GM04503 (cell line): ENCODE measurements around the gene CPT1C.

Experiments used
- DNase-seq: peaks from one replicate; pipeline ENCODE4 v3.0.0-alpha.2; 2012; ENCODE audit warnings: low read depth

CPT1C gene

DNA sequence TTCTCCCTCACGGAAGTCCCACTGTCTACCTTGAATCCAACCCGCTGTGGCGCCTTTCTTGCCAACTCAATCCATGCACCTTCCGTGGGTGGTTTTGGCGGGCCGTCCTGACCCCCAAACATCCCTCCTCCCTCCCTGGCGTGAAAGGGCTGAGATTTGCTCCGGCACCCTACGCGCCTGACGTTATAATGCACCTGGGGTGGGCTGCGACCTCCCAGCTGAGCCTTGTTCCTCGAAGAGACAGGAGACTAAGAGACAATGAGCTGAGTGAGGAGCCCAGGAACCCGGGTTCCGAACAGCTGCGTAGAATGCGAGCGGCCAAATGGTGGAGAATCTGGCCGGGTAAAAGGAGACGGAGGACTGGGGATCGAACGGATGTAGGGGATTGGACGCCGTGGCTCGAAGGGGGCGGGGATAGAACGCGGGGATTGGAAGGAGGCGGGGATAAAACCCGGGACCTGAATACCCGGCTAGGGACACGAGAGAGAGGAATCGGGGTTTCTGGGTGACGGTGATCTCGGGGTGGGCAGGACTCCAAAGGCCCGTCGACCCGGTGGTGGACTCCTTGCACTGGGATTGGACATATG lies at the start of gene CPT1C:
CPT1C (plus strand) TSS at position 461 of the 587 bp plus-strand sequence. CDS start 1,137 bp downstream, outside the sequence.
- DNase-seq: no peak

- peak; percentile 93 for DNase-seq
Observed at GRCh38 chr19:49641688-49642491, 49.0 kb upstream of the CPT1C start, which contains the start of gene SCAF1. TSS of gene SCAF1 (plus strand) at chr19:49642209. CDS start at chr19:49645027, 2,818 bp downstream.

- DNase-seq: no peak
Observed at GRCh38 chr19:49642492-49643035, 48.4 kb upstream of the CPT1C start.

- no peak for DNase-seq
Observed at GRCh38 chr19:49643466-49643865, 47.5 kb upstream of the CPT1C start.

DNA sequence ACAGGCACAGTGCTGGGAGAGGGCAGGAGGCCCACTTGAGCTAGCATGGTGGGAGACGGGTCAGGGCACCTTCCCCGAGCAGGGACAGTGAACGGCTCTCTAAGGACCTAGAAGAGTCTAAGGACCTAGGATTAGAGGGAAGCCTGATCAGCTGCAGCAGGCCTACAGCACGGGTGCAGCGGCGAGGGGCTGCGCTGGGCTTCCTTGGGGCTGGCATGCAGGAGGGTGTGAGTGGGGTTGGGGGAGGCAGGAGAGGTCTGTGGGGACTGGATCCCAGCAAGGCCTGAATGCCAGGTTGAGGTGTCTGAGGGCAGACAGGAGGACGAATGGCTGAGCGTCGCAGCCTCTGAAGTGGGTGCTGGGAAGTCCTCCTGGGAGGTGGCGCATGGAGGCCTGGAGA lies 45.3 kb upstream of the CPT1C start:
- DNase-seq: no peak

DNA sequence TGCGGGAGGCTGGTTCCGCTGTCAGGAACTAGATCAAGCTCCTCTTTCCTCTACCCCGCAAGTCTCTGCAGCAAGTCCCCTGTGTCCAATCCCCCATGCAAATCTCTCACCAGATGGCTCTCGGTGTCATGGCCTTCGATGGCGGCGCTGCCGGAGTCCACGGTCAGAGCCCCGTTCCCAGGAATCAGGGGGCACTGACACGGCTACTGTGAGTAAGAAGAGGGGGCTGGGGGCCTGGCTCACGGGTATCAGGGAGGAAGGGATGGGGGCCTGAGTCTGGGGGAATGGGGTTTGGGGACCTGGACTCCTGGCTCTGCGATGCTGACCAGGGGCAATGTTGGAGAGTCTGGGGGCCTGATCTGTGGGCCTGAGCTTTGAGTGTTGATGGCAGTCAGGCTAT lies 44.9 kb upstream of the CPT1C start:
- DNase-seq: no peak

DNA sequence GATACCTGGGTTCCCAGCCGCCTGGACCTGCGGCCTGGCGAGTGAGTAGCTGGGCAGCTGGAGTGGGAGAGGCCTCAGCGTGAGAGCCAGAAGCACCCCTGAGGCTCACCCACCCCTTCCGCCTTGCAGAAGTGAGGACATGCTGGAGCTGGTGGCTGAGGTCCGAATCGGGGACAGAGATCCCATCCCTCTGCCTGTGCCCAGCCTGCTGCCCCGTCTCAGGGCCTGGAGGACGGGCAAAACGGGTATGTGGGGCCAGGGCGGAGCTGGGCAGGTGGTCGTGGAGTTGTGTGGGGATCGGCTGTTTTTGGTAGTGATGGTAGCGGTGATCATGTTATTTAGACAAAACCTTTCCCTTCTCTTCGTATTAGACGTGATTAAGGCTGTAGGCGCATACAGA lies 44.3 kb upstream of the CPT1C start:
- DNase-seq: no peak

DNA sequence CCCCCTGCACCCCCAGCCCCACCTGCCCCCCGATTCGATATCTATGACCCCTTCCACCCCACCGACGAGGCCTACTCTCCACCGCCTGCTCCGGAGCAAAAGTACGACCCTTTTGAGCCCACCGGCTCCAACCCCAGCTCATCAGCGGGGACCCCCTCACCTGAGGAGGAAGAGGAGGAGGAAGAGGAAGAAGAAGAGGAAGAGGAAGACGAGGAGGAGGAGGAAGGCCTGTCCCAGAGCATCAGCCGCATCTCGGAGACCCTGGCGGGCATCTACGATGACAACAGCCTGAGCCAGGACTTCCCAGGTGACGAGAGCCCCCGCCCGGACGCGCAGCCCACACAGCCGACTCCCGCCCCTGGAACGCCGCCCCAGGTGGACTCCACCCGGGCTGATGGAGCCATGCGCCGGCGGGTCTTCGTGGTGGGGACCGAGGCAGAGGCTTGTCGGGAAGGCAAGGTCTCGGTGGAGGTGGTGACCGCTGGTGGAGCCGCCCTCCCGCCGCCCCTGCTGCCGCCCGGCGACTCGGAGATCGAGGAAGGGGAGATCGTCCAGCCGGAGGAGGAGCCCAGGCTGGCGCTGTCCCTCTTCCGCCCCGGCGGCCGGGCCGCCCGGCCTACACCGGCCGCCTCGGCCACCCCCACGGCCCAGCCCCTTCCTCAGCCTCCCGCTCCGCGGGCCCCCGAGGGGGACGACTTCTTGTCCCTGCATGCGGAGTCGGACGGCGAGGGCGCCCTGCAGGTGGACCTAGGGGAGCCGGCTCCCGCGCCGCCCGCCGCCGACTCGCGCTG lies 39.7 kb upstream of the CPT1C start:
- DNase-seq: no peak

DNA sequence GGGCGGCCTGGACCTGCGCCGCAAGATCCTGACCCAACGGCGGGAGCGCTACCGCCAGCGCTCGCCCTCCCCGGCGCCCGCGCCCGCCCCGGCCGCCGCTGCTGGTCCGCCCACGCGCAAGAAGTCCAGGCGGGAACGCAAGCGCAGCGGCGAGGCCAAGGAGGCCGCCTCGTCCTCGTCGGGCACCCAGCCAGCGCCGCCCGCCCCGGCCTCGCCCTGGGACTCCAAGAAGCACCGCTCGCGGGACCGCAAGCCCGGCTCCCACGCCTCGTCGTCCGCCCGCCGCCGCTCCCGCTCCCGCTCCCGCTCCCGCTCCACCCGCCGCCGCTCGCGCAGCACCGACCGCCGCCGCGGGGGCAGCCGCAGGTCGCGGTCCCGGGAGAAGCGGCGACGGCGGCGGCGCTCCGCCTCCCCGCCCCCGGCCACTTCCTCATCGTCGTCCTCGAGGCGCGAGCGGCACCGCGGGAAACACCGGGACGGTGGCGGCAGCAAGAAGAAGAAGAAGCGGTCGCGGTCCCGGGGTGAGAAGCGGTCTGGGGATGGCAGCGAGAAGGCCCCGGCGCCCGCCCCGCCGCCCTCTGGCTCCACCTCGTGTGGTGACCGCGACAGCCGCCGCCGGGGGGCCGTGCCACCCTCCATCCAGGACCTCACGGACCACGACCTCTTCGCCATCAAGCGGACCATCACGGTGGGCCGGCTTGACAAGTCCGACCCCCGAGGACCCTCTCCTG lies 38.9 kb upstream of the CPT1C start:
- DNase-seq: no peak

GRCh38 chr19:49652551-49653465 lies 38.1 kb upstream of the CPT1C start:
- DNase-seq: no peak

DNA sequence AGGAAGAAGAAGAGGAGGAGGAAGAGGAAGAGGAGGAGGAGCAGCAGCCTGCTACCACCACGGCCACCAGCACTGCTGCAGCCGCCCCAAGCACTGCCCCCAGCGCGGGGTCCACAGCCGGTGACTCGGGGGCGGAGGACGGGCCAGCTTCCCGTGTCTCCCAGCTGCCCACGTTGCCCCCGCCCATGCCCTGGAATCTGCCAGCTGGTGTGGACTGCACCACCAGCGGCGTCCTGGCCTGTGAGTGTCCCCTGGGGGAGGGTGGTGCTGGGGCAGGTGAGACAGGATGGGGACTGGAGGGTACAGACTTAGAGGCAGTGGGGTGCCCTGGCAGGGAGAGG lies 37.5 kb upstream of the CPT1C start:
- no peak for DNase-seq

DNA sequence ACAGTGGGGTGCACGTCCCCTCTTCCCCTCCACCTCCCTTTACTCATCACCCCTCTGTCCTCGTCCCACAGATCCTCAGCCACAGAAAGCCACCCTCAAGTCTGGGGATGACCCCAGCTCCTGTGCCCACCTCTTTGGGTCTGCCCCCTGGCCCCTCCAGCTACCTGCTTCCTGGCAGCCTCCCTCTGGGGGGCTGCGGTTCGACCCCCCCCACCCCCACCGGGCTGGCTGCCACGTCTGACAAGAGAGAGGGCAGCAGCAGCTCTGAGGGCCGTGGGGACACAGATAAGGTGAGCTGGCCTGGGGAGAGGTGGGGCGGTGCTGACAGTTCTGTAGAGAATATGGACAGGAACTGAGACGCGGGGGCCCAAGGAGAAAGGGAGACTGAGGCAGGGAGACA lies 36.3 kb upstream of the CPT1C start:
- DNase-seq: no peak

DNA sequence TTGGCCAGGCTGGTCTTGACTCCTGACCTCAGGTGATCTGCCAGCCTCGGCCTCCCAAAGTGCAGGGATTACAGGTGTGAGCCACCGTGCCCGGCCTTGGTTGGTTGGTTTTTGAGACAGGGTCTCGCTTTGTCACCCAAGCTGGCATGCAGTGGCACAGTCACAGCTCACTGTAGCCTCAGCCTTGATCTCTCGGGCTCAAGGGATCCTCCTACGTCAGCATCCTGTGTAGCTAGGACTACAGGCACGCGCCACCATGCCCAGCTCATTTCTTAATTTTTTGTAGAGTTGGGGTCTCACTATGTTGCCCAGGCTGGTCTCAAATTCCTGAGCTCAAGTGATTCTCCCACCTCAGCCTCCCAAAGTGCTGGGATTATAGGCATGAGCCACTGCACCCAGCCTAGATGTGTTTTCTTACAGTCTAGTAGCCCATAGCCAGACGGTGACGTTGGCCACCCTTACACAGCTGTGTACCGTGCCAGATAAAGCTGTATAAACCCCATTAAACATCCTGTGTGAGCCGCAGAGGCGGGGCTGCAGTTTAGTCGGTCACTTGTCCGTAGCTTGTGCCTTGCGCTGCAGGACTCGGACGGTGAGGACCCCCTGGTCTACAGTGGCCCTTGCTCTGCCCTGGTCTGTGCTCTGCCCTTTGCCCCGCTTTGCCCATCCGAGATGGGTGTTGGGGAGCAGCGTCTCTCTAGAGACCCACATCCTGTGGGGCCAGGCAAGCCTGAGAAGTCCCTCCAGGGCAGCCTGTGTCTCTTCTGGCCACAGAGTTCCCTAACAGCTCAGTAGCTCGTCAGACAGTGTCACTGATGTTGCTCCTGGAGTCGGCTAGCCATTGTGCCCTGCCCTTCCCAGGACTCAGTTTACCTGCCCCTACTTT lies 35.1 kb upstream of the CPT1C start:
- DNase-seq: no peak

DNA sequence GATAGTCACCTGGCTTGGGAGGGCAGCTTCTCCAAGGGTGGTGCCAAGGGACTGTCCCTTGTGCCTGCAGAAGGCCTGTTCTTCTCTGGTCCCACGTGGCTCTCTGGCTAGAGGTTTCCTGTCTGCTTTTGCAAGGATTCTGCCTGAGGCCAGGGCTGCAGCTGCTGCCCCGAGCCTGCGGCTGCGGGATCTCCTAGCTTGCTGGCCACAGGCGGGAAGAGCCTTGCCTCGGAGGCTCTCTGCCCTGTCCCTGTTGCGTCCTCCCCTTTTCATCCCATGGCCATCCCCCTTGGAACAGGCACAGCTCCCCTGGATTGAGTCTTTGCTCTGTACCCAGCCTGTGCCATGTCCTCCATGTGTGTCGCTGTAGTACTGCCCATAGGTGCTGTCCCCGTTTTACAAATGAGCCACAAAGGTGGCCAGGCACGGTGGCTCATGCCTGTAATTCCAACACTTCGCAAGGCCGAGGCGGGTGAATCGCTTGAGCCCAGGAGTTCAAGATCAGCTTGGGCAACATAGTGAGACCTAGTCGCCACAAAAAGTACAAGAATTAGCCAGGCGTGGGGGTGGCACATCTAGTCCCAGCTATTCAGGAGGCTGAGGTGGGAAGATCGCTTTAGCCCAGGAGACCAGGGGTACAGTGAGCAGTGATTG lies 34.3 kb upstream of the CPT1C start:
- no peak for DNase-seq

- DNase-seq: no peak
Observed at GRCh38 chr19:49657493-49658138, 33.3 kb upstream of the CPT1C start.

- no peak for DNase-seq
Observed at GRCh38 chr19:49658139-49658517, 32.8 kb upstream of the CPT1C start.

- DNase-seq: no peak
Observed at GRCh38 chr19:49658566-49659442, 32.1 kb upstream of the CPT1C start.
